Right atrium auricular region (tissue), 2 donors: ENCODE data around the gene ZMIZ1. TPM values are rescaled to one million over a fixed set of nuclear protein-coding genes. Genes with fewer than 3 reads are reported as not detected.

Source experiments
- DNase-seq: peaks from one replicate; pipeline ENCODE4 v3.0.0-alpha.2; 2019; ENCODE audit warnings: low spot score
- H3K27ac ChIP-seq, 2 donors: fragments of 200-600 bp; sonication (generic); 1 replicate in 1 of 2; 2 replicates in 1 of 2; pipeline ENCODE4 v1.5.1; 2016 to 2019
- H3K27me3 ChIP-seq, 2 donors: fragments of 200-600 bp; sonication (generic); one replicate each; pipeline versions ENCODE4 v1.5.1 to v1.6.0; 2017 to 2019
- H3K36me3 ChIP-seq: fragments of 200-600 bp; sonication (generic); one replicate; pipeline ENCODE4 v1.5.1; 2016
- H3K4me1 ChIP-seq, 2 donors: fragments of 200-600 bp; sonication (generic); one replicate each; pipeline versions ENCODE4 v1.5.1 to v1.6.0; 2017 to 2019
- H3K4me3 ChIP-seq, 2 donors: fragments of 200-600 bp; sonication (generic); 1 replicate in 1 of 2; 2 replicates in 1 of 2; pipeline ENCODE4 v1.5.1; 2017 to 2019; ENCODE audit warnings: mild to moderate bottlenecking in 1 of 2, moderate library complexity in 1 of 2
- H3K9me3 ChIP-seq, 2 donors: fragments of 200-600 bp; sonication (generic); one replicate each; pipeline ENCODE4 v1.5.1; 2019
- CTCF ChIP-seq, 2 donors: fragments of 200-600 bp; sonication (generic); IDR thresholded peaks; one replicate each; pipeline ENCODE4 v1.5.1; 2019; ENCODE audit warnings: antibody characterized with exemption in 2 of 2
- total RNA-seq, 2 donors: library from RNA; depleted of rRNA; stranded (reverse); fragments of >200 nt; gene quantifications; one replicate each; pipeline ENCODE4 v1.1.0, GENCODE V29; 2016

ZMIZ1 gene
- total RNA-seq, 2 donors from 2014 or later = 59.3 to 71.0 TPM

GRCh38 chr10:79079054-79079397 lies 10.3 kb downstream of the ZMIZ1 start:
- no peak for DNase-seq
- no peaks in the 10 kb centered on the region for H3K9me3 ChIP-seq
- no peak for TF ChIP-seq CTCF (IDR thresholded peaks at IDR 0.05)
- no peaks in the 10 kb centered on the region for H3K36me3 ChIP-seq
- no peaks in the 10 kb centered on the region for H3K27me3 ChIP-seq
- H3K4me1 ChIP-seq = peaks cover 0 to 100% of the 10 kb centered on the region in 2 donors
- no peak overlapping the region for H3K4me3 ChIP-seq
- H3K27ac ChIP-seq = peak overlapping the region; percentile 90 to 97

GRCh38 chr10:79079490-79080355 lies 11.0 kb downstream of the ZMIZ1 start:
- H3K27ac ChIP-seq = peak overlapping the region; percentile 90 to 97

GRCh38 chr10:79081353-79082034 lies 12.7 kb downstream of the ZMIZ1 start:
- Histone ChIP-seq H3K36me3 (no peaks in the 10 kb centered on the region), H3K27me3 (no peaks in the 10 kb centered on the region), H3K4me1 (peaks cover 0 to 100% of the 10 kb centered on the region in 2 donors), H3K4me3 (no peak overlapping the region), H3K27ac (peak overlapping the region; percentile 90 to 97), H3K9me3 (no peaks in the 10 kb centered on the region)
- TF ChIP-seq CTCF (IDR thresholded peaks at IDR 0.05) = no peak
- no peak for DNase-seq

More at GRCh38 chr10:79079490-79080355, 11.0 kb downstream of the ZMIZ1 start:
- Histone ChIP-seq H3K4me1 (peaks cover 0 to 100% of the 10 kb centered on the region in 2 donors), H3K27me3 (no peaks in the 10 kb centered on the region), H3K36me3 (no peaks in the 10 kb centered on the region), H3K4me3 (no peak overlapping the region), H3K9me3 (no peaks in the 10 kb centered on the region)
- TF ChIP-seq CTCF (IDR thresholded peaks at IDR 0.05) = no peak
- DNase-seq = peak; percentile 81

- Histone ChIP-seq H3K27ac (peak overlapping the region; percentile 90 to 97), H3K4me1 (peaks cover 0 to 100% of the 10 kb centered on the region in 2 donors), H3K9me3 (no peaks in the 10 kb centered on the region), H3K36me3 (no peaks in the 10 kb centered on the region), H3K4me3 (no peak overlapping the region), H3K27me3 (no peaks in the 10 kb centered on the region)
- no peak for DNase-seq
- TF ChIP-seq CTCF (IDR thresholded peaks at IDR 0.05) = no peak
Measured at GRCh38 chr10:79082035-79082373, 13.2 kb downstream of the ZMIZ1 start.

GRCh38 chr10:79082631-79083596 lies 14.1 kb downstream of the ZMIZ1 start:
- DNase-seq = no peak
- peaks cover 0 to 100% of the 10 kb centered on the region in 2 donors for H3K4me1 ChIP-seq
- no peak for TF ChIP-seq CTCF (IDR thresholded peaks at IDR 0.05)
- H3K4me3 ChIP-seq = no peak overlapping the region
- no peaks in the 10 kb centered on the region for H3K36me3 ChIP-seq
- no peaks in the 10 kb centered on the region for H3K27me3 ChIP-seq
- peak overlapping the region; percentile 90 to 97 for H3K27ac ChIP-seq
- H3K9me3 ChIP-seq = no peaks in the 10 kb centered on the region
